Smooth muscle cell (in vitro differentiated cells): ENCODE results near the gene RCL1. TPM values are rescaled to one million over a fixed set of nuclear protein-coding genes. Genes with fewer than 3 reads are reported as not detected.

ENCODE experiments used
- DNase-seq: peaks from one replicate; lab custom pipeline; 2025; ENCODE audit not compliant: unreplicated experiment; lab: John Stamatoyannopoulos, UW
- H2AFZ ChIP-seq: fragments of 200-600 bp; sonication (generic); 2 replicates; pipeline ENCODE4 v1.6.0; 2016; ENCODE audit warnings: antibody characterized with exemption, low read depth, mild to moderate bottlenecking
- H3F3A ChIP-seq: fragments of 200-600 bp; sonication (generic); 2 replicates; pipeline ENCODE4 v1.6.0; 2017; ENCODE audit warnings: antibody characterized with exemption, low read depth
- H3K27ac ChIP-seq: fragments of 200-600 bp; sonication (generic); 2 replicates; pipeline ENCODE4 v1.5.1; 2016; ENCODE audit warnings: low read depth, mild to moderate bottlenecking
- H3K27me3 ChIP-seq: fragments of 200-600 bp; sonication (generic); 2 replicates; pipeline ENCODE4 v1.6.1; 2016; ENCODE audit warnings: low read depth, mild to moderate bottlenecking
- H3K36me3 ChIP-seq: fragments of 200-600 bp; sonication (generic); 2 replicates; pipeline ENCODE4 v1.5.1; 2016; ENCODE audit warnings: low read depth
- H3K4me1 ChIP-seq: fragments of 200-600 bp; sonication (generic); 2 replicates; pipeline ENCODE4 v1.5.1; 2016; ENCODE audit warnings: low read depth
- H3K4me2 ChIP-seq: fragments of 200-600 bp; sonication (generic); 2 replicates; pipeline ENCODE4 v1.6.0; 2016; ENCODE audit warnings: mild to moderate bottlenecking
- H3K4me3 ChIP-seq: fragments of 200-600 bp; sonication (generic); 2 replicates; pipeline ENCODE4 v1.5.1; 2016; ENCODE audit warnings: mild to moderate bottlenecking
- H3K79me2 ChIP-seq: fragments of 200-600 bp; sonication (generic); 2 replicates; pipeline ENCODE4 v1.6.0; 2016; ENCODE audit warnings: low read depth, mild to moderate bottlenecking
- H3K9ac ChIP-seq: fragments of 200-600 bp; sonication (generic); 2 replicates; pipeline ENCODE4 v1.6.0; 2016; ENCODE audit warnings: low read depth
- H3K9me3 ChIP-seq: fragments of 200-600 bp; sonication (generic); replicated peaks from 2 replicates; pipeline ENCODE4 v1.5.1; 2016; ENCODE audit warnings: low read depth
- H4K20me1 ChIP-seq: fragments of 200-600 bp; sonication (generic); 2 replicates; pipeline ENCODE4 v1.6.0; 2016; ENCODE audit warnings: low read depth
- CTCF ChIP-seq: fragments of 200-600 bp; sonication (generic); IDR thresholded peaks from 2 replicates; pipeline ENCODE4 v1.5.1; 2017; ENCODE audit warnings: borderline replicate concordance, mild to moderate bottlenecking, antibody characterized with exemption; ENCODE audit not compliant: insufficient read depth, poor library complexity, severe bottlenecking
- WGBS: methylation state at CpG from one replicate; pipeline ENCODE4 v1.1.7; 2016; ENCODE audit warnings: low lambda C conversion rate; 5-methylcytosine and 5-hydroxymethylcytosine counted together
- polyA plus RNA-seq: library from polyadenylated mRNA; unstranded; fragments of >200 nt; fragmentation: Nextera tagmentation; extraction: Ambion mirVana; gene quantifications from 2 replicates; pipeline ENCODE4 v1.2.1, GENCODE V29; 2016
- total RNA-seq: library from RNA; depleted of rRNA; stranded (reverse); fragments of >200 nt; gene quantifications from 2 replicates; pipeline ENCODE4 v1.2.3, GENCODE V29; 2014

The RCL1 gene
- total and polyA plus RNA-seq, 2 experiments from 2014 or later: 7.9 to 11.1 TPM

GRCh38 chr9:4762886-4763541, 29.7 kb upstream of the RCL1 start:
- no peak for TF ChIP-seq CTCF
- no peaks in the 10 kb centered on the region for H4K20me1 ChIP-seq
- 15% methylated on average over 14 of the region's 14 CpGs for WGBS
- no peak overlapping the region for H3K9ac ChIP-seq
- no peaks in the 10 kb centered on the region for H3K27me3 ChIP-seq
- peak overlapping the region; percentile 9 for H3K27ac ChIP-seq
- H3K79me2 ChIP-seq: no peaks in the 10 kb centered on the region
- no peaks in the 10 kb centered on the region for H3K9me3 ChIP-seq
- no peak for DNase-seq
- peak overlapping the region; percentile 39 for H3K4me3 ChIP-seq
- peak overlapping the region; percentile 86 for H3K4me2 ChIP-seq
- no peaks in the 10 kb centered on the region for H3F3A ChIP-seq
- H2AFZ ChIP-seq: peak overlapping the region; percentile 67
- peaks cover 6% of the 10 kb centered on the region for H3K4me1 ChIP-seq
- no peaks in the 10 kb centered on the region for H3K36me3 ChIP-seq

- Histone ChIP-seq H4K20me1 (no peaks in the 10 kb centered on the region), H2AFZ (no peak overlapping the region), H3K4me2 (no peak overlapping the region), H3K4me1 (peaks cover 6% of the 10 kb centered on the region), H3K9me3 (no peaks in the 10 kb centered on the region), H3K79me2 (no peaks in the 10 kb centered on the region), H3F3A (no peaks in the 10 kb centered on the region), H3K4me3 (no peak overlapping the region), H3K36me3 (no peaks in the 10 kb centered on the region), H3K27me3 (no peaks in the 10 kb centered on the region), H3K9ac (no peak overlapping the region), H3K27ac (no peak overlapping the region)
- WGBS: 67% methylated on average over 3 of the region's 3 CpGs
- TF ChIP-seq CTCF: no peak
- no peak for DNase-seq
These were observed 28.7 kb upstream of the RCL1 start for GRCh38 chr9:4764033-4764432.

GRCh38 chr9:4768681-4769080, 24.1 kb upstream of the RCL1 start:
- Histone ChIP-seq H3K27me3 (no peaks in the 10 kb centered on the region), H2AFZ (no peak overlapping the region), H3K36me3 (no peaks in the 10 kb centered on the region), H4K20me1 (no peaks in the 10 kb centered on the region), H3K27ac (no peak overlapping the region), H3K4me2 (no peak overlapping the region), H3K79me2 (no peaks in the 10 kb centered on the region), H3K9me3 (no peaks in the 10 kb centered on the region), H3F3A (no peaks in the 10 kb centered on the region), H3K9ac (no peak overlapping the region), H3K4me3 (no peak overlapping the region), H3K4me1 (no peaks in the 10 kb centered on the region)
- no peak for TF ChIP-seq CTCF
- no peak for DNase-seq

GRCh38 chr9:4769321-4770080, 23.2 kb upstream of the RCL1 start:
- H3K4me1 ChIP-seq: no peaks in the 10 kb centered on the region
- no peak overlapping the region for H3K4me2 ChIP-seq
- no peaks in the 10 kb centered on the region for H3K9me3 ChIP-seq
- WGBS: 91% methylated on average over 7 of the region's 7 CpGs
- no peaks in the 10 kb centered on the region for H3K27me3 ChIP-seq
- no peak overlapping the region for H3K27ac ChIP-seq
- DNase-seq: no peak
- no peaks in the 10 kb centered on the region for H3K79me2 ChIP-seq
- no peak for TF ChIP-seq CTCF
- H4K20me1 ChIP-seq: no peaks in the 10 kb centered on the region
- no peak overlapping the region for H3K4me3 ChIP-seq
- no peak overlapping the region for H3K9ac ChIP-seq
- no peaks in the 10 kb centered on the region for H3K36me3 ChIP-seq
- H3F3A ChIP-seq: no peaks in the 10 kb centered on the region
- no peak overlapping the region for H2AFZ ChIP-seq
